HG03439 (cell line): Measurements from ENCODE around the gene KCNRG.
A peak's percentile ranks its signal among the peaks of the same experiment; 100 is the strongest.
"Not testable (repeated sequence)": the region's sequence is repeated elsewhere in the genome, so short reads cannot be mapped to it uniquely, and the experiment has no call there.

Source experiments
- ATAC-seq: cut with Tn5 transposase; IDR thresholded peaks from one replicate; pipeline ENCODE4 v1.9.1; 2021; ENCODE audit warnings: mild to moderate bottlenecking, moderate library complexity; ENCODE audit not compliant: unreplicated experiment

KCNRG gene

GRCh38 chr13:50011461-50011860 is 3.8 kb upstream of the KCNRG start:
- ATAC-seq: no peak

GRCh38 chr13:50012396-50013169 is 2.7 kb upstream of the KCNRG start:
- ATAC-seq: no peak

GRCh38 chr13:50014386-50014785 is 858 bp upstream of the KCNRG start:
- no peak for ATAC-seq

GRCh38 chr13:50015750-50016149 is 506 bp downstream of the KCNRG start:
- ATAC-seq: no peak

- no peak for ATAC-seq
These were observed 1.2 kb downstream of the KCNRG start for GRCh38 chr13:50016444-50016843.

GRCh38 chr13:50017819-50018218 is 2.6 kb downstream of the KCNRG start:
- ATAC-seq: no peak

GRCh38 chr13:50025436-50025835 is 10.2 kb downstream of the KCNRG start:
- no peak for ATAC-seq

GRCh38 chr13:50026788-50027473 is 11.7 kb downstream of the KCNRG start:
- peak; percentile 88 for ATAC-seq

GRCh38 chr13:50030315-50030714 is 15.1 kb downstream of the KCNRG start:
- ATAC-seq: no peak

- ATAC-seq: no peak
These were observed 18.5 kb downstream of the KCNRG start for GRCh38 chr13:50033725-50034124.

GRCh38 chr13:50037788-50038187 is 22.5 kb downstream of the KCNRG start:
- ATAC-seq: no peak

- ATAC-seq: no peak
These were observed 23.0 kb downstream of the KCNRG start for GRCh38 chr13:50038266-50038665.

- no peak for ATAC-seq
These were observed 37.2 kb downstream of the KCNRG start for GRCh38 chr13:50052478-50052877.

- ATAC-seq: no peak
These were observed 38.6 kb downstream of the KCNRG start for GRCh38 chr13:50053844-50054243.

- ATAC-seq: no peak
These were observed 40.2 kb downstream of the KCNRG start for GRCh38 chr13:50055454-50055853.

- ATAC-seq: no peak
These were observed 45.5 kb downstream of the KCNRG start for GRCh38 chr13:50060718-50061117.

GRCh38 chr13:50062336-50062735 is 47.1 kb downstream of the KCNRG start:
- not testable (repeated sequence) for ATAC-seq

- ATAC-seq: no peak
These were observed 50.5 kb downstream of the KCNRG start for GRCh38 chr13:50065712-50066111.

GRCh38 chr13:50068508-50068907 is 53.3 kb downstream of the KCNRG start:
- ATAC-seq: no peak

- ATAC-seq: no peak
These were observed 54.0 kb downstream of the KCNRG start for GRCh38 chr13:50069261-50069660.

GRCh38 chr13:50070186-50070585 is 54.9 kb downstream of the KCNRG start:
- ATAC-seq: no peak
